Measurements from ENCODE around the gene KCNMA1. TPM values are rescaled to one million over a fixed set of nuclear protein-coding genes. Genes with fewer than 3 reads are reported as not detected.

Gene KCNMA1
- total and polyA plus RNA-seq, 10 of the 15 experiments (the other 5 are each of a cell fraction or from before 2014, with no cell fraction given) = 8.5 to 77.0 (median 21.3) TPM

DNA sequence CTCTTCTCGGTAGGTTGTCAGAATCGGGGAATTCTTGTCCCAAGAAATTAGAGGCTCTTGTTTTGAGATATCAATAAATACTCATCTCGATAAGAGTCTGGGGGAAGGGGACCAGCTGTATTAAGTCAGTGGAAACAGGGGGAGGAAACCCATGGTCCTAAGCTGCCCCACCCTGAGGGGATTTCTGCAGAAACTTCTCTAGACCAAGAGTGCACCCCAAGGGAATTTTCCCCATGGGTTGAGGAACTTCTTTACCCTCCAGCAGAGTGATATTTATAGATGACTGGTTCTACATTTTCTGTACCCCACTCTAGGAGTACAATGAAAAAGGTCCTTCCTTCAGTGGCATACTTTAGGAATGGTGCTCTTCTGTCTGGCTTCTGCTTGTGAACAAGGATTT, 627.2 kb downstream of the KCNMA1 start:
- no peaks in the 10 kb centered on the region for H3K27me3 ChIP-seq (replicated peaks in 1 of 2; ENCODE audit: control insufficient read depth in 2 of 2, insufficient read depth in 2 of 2, low read length in 1 of 2)
- BruUV-seq (replicated peaks) = no TSS peak
- no peaks in the 10 kb centered on the region for H3K4me1 ChIP-seq (ENCODE audit: control insufficient read depth, insufficient read depth, low read length)
- H3K27ac ChIP-seq (ENCODE audit: control insufficient read depth, insufficient read depth) = no peak overlapping the region
- FAIRE-seq = no peak
- H3K36me3 ChIP-seq (ENCODE audit: control insufficient read depth in 2 of 2, insufficient read depth in 2 of 2, low read length in 1 of 2) = no peaks in the 10 kb centered on the region
- H3K9me3 ChIP-seq (replicated peaks; ENCODE audit: control insufficient read depth, insufficient read depth, low read length) = no peaks in the 10 kb centered on the region
- H3K9ac ChIP-seq (ENCODE audit: control insufficient read depth, insufficient read depth, low read length) = no peak overlapping the region
- no peak for DNase-seq (ENCODE audit: low read depth, low spot score)
- H3K4me3 ChIP-seq = no peak overlapping the region
- CTCF ChIA-PET = interaction anchor here (2.2 kb wide), 1 partner anchor 99 kb away, joined by 5 read pairs; no protein-coding TSS in a partner anchor
- SMC1A ChIA-PET (ENCODE audit: uncharacterized antibody, unreplicated experiment) = interaction anchor here (1.9 kb wide), 1 partner anchor 17 kb away, joined by 4 read pairs; no protein-coding TSS in a partner anchor
- H4K20me1 ChIP-seq (ENCODE audit: control insufficient read depth, insufficient read depth) = no peaks in the 10 kb centered on the region
- in situ Hi-C loops (cut with MboI) (no loop called here), intact Hi-C loops (cut with micrococcal nuclease; ENCODE audit: unreplicated experiment) (no loop called here)
- no peak overlapping the region for H3K4me2 ChIP-seq (ENCODE audit: control insufficient read depth, insufficient read depth)
- 0% methylated on average over 3 of the region's 3 CpGs for WGBS (ENCODE audit: insufficient coverage, insufficient replicate concordance, low lambda C conversion rate, missing lambda C conversion rate)
- TF ChIP-seq NFIC (IDR thresholded peaks at IDR 0.05; ENCODE audit: low read depth, low read length) (peak; percentile 20; the same call in 1 of the 2 replicates), HDGF (IDR thresholded peaks at IDR 0.05) (no peak), RELA (IDR thresholded peaks at IDR 0.05; ENCODE audit: borderline replicate concordance, partially characterized antibody) (peak; percentile 17), MEF2B (IDR thresholded peaks at IDR 0.05; ENCODE audit: partially characterized antibody, poor library complexity, severe bottlenecking) (peak; percentile 72)
- TF ChIP-seq, protein P1, sequence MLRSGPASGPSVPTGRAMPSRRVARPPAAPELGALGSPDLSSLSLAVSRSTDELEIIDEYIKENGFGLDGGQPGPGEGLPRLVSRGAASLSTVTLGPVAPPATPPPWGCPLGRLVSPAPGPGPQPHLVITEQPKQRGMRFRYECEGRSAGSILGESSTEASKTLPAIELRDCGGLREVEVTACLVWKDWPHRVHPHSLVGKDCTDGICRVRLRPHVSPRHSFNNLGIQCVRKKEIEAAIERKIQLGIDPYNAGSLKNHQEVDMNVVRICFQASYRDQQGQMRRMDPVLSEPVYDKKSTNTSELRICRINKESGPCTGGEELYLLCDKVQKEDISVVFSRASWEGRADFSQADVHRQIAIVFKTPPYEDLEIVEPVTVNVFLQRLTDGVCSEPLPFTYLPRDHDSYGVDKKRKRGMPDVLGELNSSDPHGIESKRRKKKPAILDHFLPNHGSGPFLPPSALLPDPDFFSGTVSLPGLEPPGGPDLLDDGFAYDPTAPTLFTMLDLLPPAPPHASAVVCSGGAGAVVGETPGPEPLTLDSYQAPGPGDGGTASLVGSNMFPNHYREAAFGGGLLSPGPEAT (IDR thresholded peaks at IDR 0.05; ENCODE audit: low read depth) = peak; percentile 42; the same call in 1 of the 2 replicates
- POLR2A ChIA-PET = no interaction called here
- no peaks in the 10 kb centered on the region for H3K79me2 ChIP-seq (ENCODE audit: control insufficient read depth, insufficient read depth, low read length)
- RAD21 ChIA-PET (ENCODE audit: unreplicated experiment) = interaction anchor here (1.3 kb wide), 1 partner anchor 18 kb away, joined by 4 read pairs; no protein-coding TSS in a partner anchor
- no peak overlapping the region for H2AFZ ChIP-seq (ENCODE audit: control insufficient read depth, low read depth, low read length)
- ATAC-seq = peak; percentile 42
